ENCODE results near the gene NRP1. TPM values are rescaled to one million over a fixed set of nuclear protein-coding genes. Genes with fewer than 3 reads are reported as not detected.
A peak's percentile ranks its signal among the peaks of the same experiment; 100 is the strongest.

NRP1 gene
- total RNA-seq, 1 donor from 2014 or later = 486 TPM

- TF ChIP-seq CTCF (IDR thresholded peaks at IDR 0.05; ENCODE audit: unreplicated experiment) = no peak
- H3K27ac Mint-ChIP-seq (ENCODE audit: unreplicated experiment) = no peak overlapping the region
- no peak for DNase-seq (ENCODE audit: low spot score)
- no peak overlapping the region for H3K4me3 Mint-ChIP-seq (ENCODE audit: unreplicated experiment)
- peaks cover 73% of the 10 kb centered on the region for H3K4me1 Mint-ChIP-seq (ENCODE audit: unreplicated experiment)
- H3K9me3 Mint-ChIP-seq (ENCODE audit: unreplicated experiment) = no peaks in the 10 kb centered on the region
- H3K36me3 Mint-ChIP-seq (ENCODE audit: low read depth, unreplicated experiment) = peaks cover 64% of the 10 kb centered on the region
- H3K27me3 Mint-ChIP-seq (ENCODE audit: unreplicated experiment) = peaks cover 13% of the 10 kb centered on the region
Measured at GRCh38 chr10:33244354-33244967, 90.0 kb downstream of the NRP1 start.

DNA sequence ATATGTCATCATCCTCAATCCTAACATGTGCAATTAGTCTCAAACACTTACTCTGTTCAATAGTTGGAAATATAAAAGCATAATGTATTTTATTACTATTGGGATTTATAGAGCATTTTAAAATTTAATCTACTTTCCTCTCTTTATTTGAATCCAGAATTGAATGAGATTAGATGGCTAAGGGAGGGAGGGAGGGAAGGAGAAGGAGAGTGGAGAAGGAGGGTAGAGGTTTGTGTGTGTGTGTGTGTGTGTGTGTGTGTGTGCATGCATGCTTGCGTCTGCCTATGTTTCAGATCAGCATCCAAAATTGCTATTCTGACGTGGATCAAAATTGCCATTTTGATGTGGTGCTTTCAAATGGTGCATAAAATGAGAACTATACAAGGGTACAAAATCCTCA lies 90.8 kb downstream of the NRP1 start:
- no peak for DNase-seq (ENCODE audit: low spot score)
- no peak for TF ChIP-seq CTCF (IDR thresholded peaks at IDR 0.05; ENCODE audit: unreplicated experiment)
- Mint-ChIP-seq H3K27me3 (ENCODE audit: unreplicated experiment) (peaks cover 11% of the 10 kb centered on the region), H3K27ac (ENCODE audit: unreplicated experiment) (no peak overlapping the region), H3K36me3 (ENCODE audit: low read depth, unreplicated experiment) (peaks cover 63% of the 10 kb centered on the region), H3K9me3 (ENCODE audit: unreplicated experiment) (no peaks in the 10 kb centered on the region), H3K4me3 (ENCODE audit: unreplicated experiment) (no peak overlapping the region), H3K4me1 (ENCODE audit: unreplicated experiment) (peaks cover 71% of the 10 kb centered on the region)

- Mint-ChIP-seq H3K27ac (ENCODE audit: unreplicated experiment) (no peak overlapping the region), H3K27me3 (ENCODE audit: unreplicated experiment) (peaks cover 8% of the 10 kb centered on the region), H3K4me1 (ENCODE audit: unreplicated experiment) (peaks cover 71% of the 10 kb centered on the region), H3K9me3 (ENCODE audit: unreplicated experiment) (no peaks in the 10 kb centered on the region), H3K36me3 (ENCODE audit: low read depth, unreplicated experiment) (peaks cover 64% of the 10 kb centered on the region), H3K4me3 (ENCODE audit: unreplicated experiment) (no peak overlapping the region)
- DNase-seq (ENCODE audit: low spot score) = no peak
- no peak for TF ChIP-seq CTCF (IDR thresholded peaks at IDR 0.05; ENCODE audit: unreplicated experiment)
Measured at GRCh38 chr10:33242931-33243330, 91.5 kb downstream of the NRP1 start.

GRCh38 chr10:33241351-33241750 lies 93.1 kb downstream of the NRP1 start:
- H3K27me3 Mint-ChIP-seq (ENCODE audit: unreplicated experiment) = peaks cover under 1% of the 10 kb centered on the region
- H3K9me3 Mint-ChIP-seq (ENCODE audit: unreplicated experiment) = no peaks in the 10 kb centered on the region
- H3K36me3 Mint-ChIP-seq (ENCODE audit: low read depth, unreplicated experiment) = peaks cover 60% of the 10 kb centered on the region
- DNase-seq (ENCODE audit: low spot score) = no peak
- H3K4me3 Mint-ChIP-seq (ENCODE audit: unreplicated experiment) = no peak overlapping the region
- H3K4me1 Mint-ChIP-seq (ENCODE audit: unreplicated experiment) = peaks cover 70% of the 10 kb centered on the region
- TF ChIP-seq CTCF (IDR thresholded peaks at IDR 0.05; ENCODE audit: unreplicated experiment) = no peak
- H3K27ac Mint-ChIP-seq (ENCODE audit: unreplicated experiment) = no peak overlapping the region

GRCh38 chr10:33240931-33241330 lies 93.5 kb downstream of the NRP1 start:
- Mint-ChIP-seq H3K27me3 (ENCODE audit: unreplicated experiment) (peaks cover 3% of the 10 kb centered on the region), H3K4me3 (ENCODE audit: unreplicated experiment) (peak overlapping the region; percentile 29), H3K27ac (ENCODE audit: unreplicated experiment) (peak overlapping the region; percentile 34), H3K9me3 (ENCODE audit: unreplicated experiment) (no peaks in the 10 kb centered on the region), H3K4me1 (ENCODE audit: unreplicated experiment) (peaks cover 70% of the 10 kb centered on the region), H3K36me3 (ENCODE audit: low read depth, unreplicated experiment) (peaks cover 59% of the 10 kb centered on the region)
- no peak for DNase-seq (ENCODE audit: low spot score)
- no peak for TF ChIP-seq CTCF (IDR thresholded peaks at IDR 0.05; ENCODE audit: unreplicated experiment)
